SK-N-SH (cell line): ENCODE measurements around the gene METTL15. TPM values are rescaled to one million over a fixed set of nuclear protein-coding genes. Genes with fewer than 3 reads are reported as not detected.
"Not testable (repeated sequence)": the region's sequence is repeated elsewhere in the genome, so short reads cannot be mapped to it uniquely, and the experiment has no call there.

Source experiments
- CTCF ChIA-PET: fragments of 300-600, 350-600 bp; formaldehyde crosslinking; extraction: SDS; loops from one replicate; lab custom pipeline; 2021; lab: Yijun Ruan, JAX
- POLR2A ChIA-PET: fragments of 350-600 bp; sonication (Branson Sonifier 250); formaldehyde crosslinking; extraction: SDS; loops from one replicate; lab custom pipeline; 2020; ENCODE audit warnings: antibody characterized with exemption, inconsistent platforms; lab: Yijun Ruan, JAX
- DNase-seq: peaks from one replicate; pipeline ENCODE4 v3.0.0; 2012
- H2AFZ ChIP-seq: fragments of 200-600 bp; sonication (generic); 2 replicates; pipeline ENCODE4 v1.8.1; 2016; ENCODE audit warnings: antibody characterized with exemption, mild to moderate bottlenecking, low read depth
- H3F3A ChIP-seq: fragments of 200-600 bp; sonication (generic); replicated peaks from 2 replicates; pipeline ENCODE3; 2016; ENCODE audit warnings: antibody characterized with exemption, mild to moderate bottlenecking; ENCODE audit not compliant: insufficient read depth
- H3K27ac ChIP-seq, 2 experiments: fragments of 200-500 bp in 1 of 2; fragments of 200-600 bp in 1 of 2; sonication (Bioruptor generic) in 1 of 2; sonication (generic), shearing (Covaris generic) in 1 of 2; 2 replicates each; pipeline versions ENCODE4 v1.5.1 to v1.6.1; 2014 to 2016; ENCODE audit warnings: low read depth in 2 of 2, inconsistent platforms in 1 of 2, low read length in 1 of 2, mild to moderate bottlenecking in 1 of 2, mixed read lengths in 1 of 2
- H3K27me3 ChIP-seq: fragments of 200-600 bp; sonication (generic), shearing (Covaris generic); 2 replicates; pipeline ENCODE4 v1.6.1; 2016; ENCODE audit warnings: mixed run types; ENCODE audit not compliant: insufficient read depth
- H3K36me3 ChIP-seq, 2 experiments: fragments of 200-500 bp in 1 of 2; fragments of 200-600 bp in 1 of 2; sonication (Bioruptor generic) in 1 of 2; sonication (generic) in 1 of 2; replicated peaks in 1 of 2; 2 replicates each; pipeline versions ENCODE3 to v1.5.1; 2014 to 2016; ENCODE audit warnings: low read length in 1 of 2, mild to moderate bottlenecking in 1 of 2; ENCODE audit not compliant: insufficient read depth in 2 of 2, control insufficient read depth in 1 of 2
- H3K4me1 ChIP-seq, 2 experiments: fragments of 200-500 bp in 1 of 2; fragments of 200-600 bp in 1 of 2; sonication (Bioruptor generic) in 1 of 2; sonication (generic), shearing (Covaris generic) in 1 of 2; 2 replicates each; pipeline versions ENCODE4 v1.5.1 to v1.6.1; 2014 to 2016; ENCODE audit warnings: low read depth in 1 of 2, low read length in 1 of 2, mixed run types in 1 of 2; ENCODE audit not compliant: insufficient read depth in 2 of 2, control insufficient read depth in 1 of 2
- H3K4me2 ChIP-seq: fragments of 200-600 bp; sonication (generic), shearing (Covaris generic); 2 replicates; pipeline ENCODE4 v1.6.1; 2017; ENCODE audit warnings: mixed run types
- H3K4me3 ChIP-seq, 2 experiments: fragments of 200-500 bp in 1 of 2; fragments of 200-600 bp in 1 of 2; sonication (Bioruptor generic) in 1 of 2; sonication (generic), shearing (Covaris generic) in 1 of 2; 2 replicates each; pipeline versions ENCODE4 v1.5.1 to v1.8.1; 2014 to 2016; ENCODE audit warnings: low read depth in 2 of 2, inconsistent platforms in 1 of 2, low read length in 1 of 2, mild to moderate bottlenecking in 1 of 2, mixed read lengths in 1 of 2, moderate library complexity in 1 of 2
- H3K79me2 ChIP-seq: fragments of 200-600 bp; sonication (generic); 2 replicates; pipeline ENCODE4 v1.8.1; 2017; ENCODE audit warnings: mild to moderate bottlenecking; ENCODE audit not compliant: insufficient read depth
- H3K9ac ChIP-seq: fragments of 200-600 bp; sonication (generic); 2 replicates; pipeline ENCODE4 v1.6.1; 2017; ENCODE audit warnings: mixed run types
- H3K9me2 ChIP-seq: fragments of 200-600 bp; sonication (generic); 2 replicates; pipeline ENCODE4 v1.6.1; 2017; ENCODE audit warnings: mixed run types
- H3K9me3 ChIP-seq: fragments of 200-600 bp; sonication (generic); 2 replicates; pipeline ENCODE4 v1.6.1; 2017; ENCODE audit warnings: mixed run types, mild to moderate bottlenecking, moderate library complexity
- H4K20me1 ChIP-seq: fragments of 200-600 bp; sonication (generic); 2 replicates; pipeline ENCODE4 v1.6.1; 2017; ENCODE audit warnings: mild to moderate bottlenecking, mixed run types; ENCODE audit not compliant: insufficient read depth
- EP300 ChIP-seq, 2 experiments: IDR thresholded peaks; 2 replicates each; pipeline versions ENCODE4 v1.4.0 to v1.6.1; 2012; ENCODE audit warnings: borderline replicate concordance in 1 of 2, low read depth in 1 of 2, low read length in 1 of 2
- FOSL2 ChIP-seq: IDR thresholded peaks from 2 replicates; pipeline ENCODE4 v1.4.0; 2012; ENCODE audit warnings: low read depth, mild to moderate bottlenecking, moderate library complexity, borderline replicate concordance
- JUND ChIP-seq: IDR thresholded peaks from 2 replicates; pipeline ENCODE4 v1.4.0; 2012
- MEF2A ChIP-seq: IDR thresholded peaks from 2 replicates; pipeline ENCODE4 v1.4.0; 2012; ENCODE audit warnings: low read depth, borderline replicate concordance
- RCOR1 ChIP-seq: fragments of 150-350 bp; IDR thresholded peaks from 2 replicates; pipeline ENCODE4 v1.6.1; 2017; ENCODE audit warnings: antibody characterized with exemption, low read length
- RFX5 ChIP-seq: IDR thresholded peaks from 2 replicates; pipeline ENCODE4 v1.6.1; 2012; ENCODE audit warnings: mild to moderate bottlenecking, improper control_type of control experiment, low read length
- TCF12 ChIP-seq: IDR thresholded peaks from 2 replicates; pipeline ENCODE4 v1.4.0; 2012
- TEAD4 ChIP-seq: IDR thresholded peaks from 2 replicates; pipeline ENCODE4 v1.4.0; 2012; ENCODE audit warnings: mild to moderate bottlenecking, borderline replicate concordance; ENCODE audit not compliant: insufficient read depth
- YY1 ChIP-seq: IDR thresholded peaks from 2 replicates; pipeline ENCODE4 v1.4.0; 2012; ENCODE audit warnings: low read depth, mild to moderate bottlenecking
- WGBS: methylation state at CpG from one replicate; pipeline ENCODE4 v1.1.6; 2017; ENCODE audit warnings: low lambda C conversion rate; 5-methylcytosine and 5-hydroxymethylcytosine counted together
- polyA plus RNA-seq, 3 experiments: library from polyadenylated mRNA; depleted of rRNA; stranded (reverse); fragments of >200 nt; gene quantifications; 2 replicates each; pipeline ENCODE4 v1.2.3, GENCODE V29; 2012
- TF ChIP-seq, protein P1 (sequence below): IDR thresholded peaks from 2 replicates; pipeline ENCODE4 v1.6.1; 2012; ENCODE audit warnings: mild to moderate bottlenecking, low read depth, low read length, moderate library complexity
- TF ChIP-seq, protein P2 (sequence below): IDR thresholded peaks from 2 replicates; pipeline ENCODE4 v1.4.0; 2012; ENCODE audit warnings: low read depth, borderline replicate concordance

The METTL15 gene
- polyA plus RNA-seq, 1 of the 3 experiments (the other 2 are of a cell fraction), result 4.7 TPM

DNA sequence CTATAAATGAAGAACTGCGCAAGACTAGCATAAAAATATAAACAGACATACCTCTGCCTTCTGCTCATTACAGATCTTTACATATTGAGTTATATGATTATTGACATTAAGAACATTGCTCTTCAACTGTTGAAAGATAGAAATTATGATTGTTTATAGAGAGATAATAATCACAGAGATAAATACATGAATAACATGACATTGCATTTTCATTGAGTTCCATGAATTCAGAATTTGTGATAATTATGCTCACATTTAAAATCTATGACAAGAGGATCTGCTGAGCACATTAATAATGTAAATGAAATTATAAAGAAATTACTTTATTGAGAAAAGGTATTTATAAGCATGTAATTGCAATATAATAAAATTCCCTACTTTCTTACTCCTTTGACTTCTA lies 25.1 kb upstream of the METTL15 start (continued):
- TF ChIP-seq, protein P1, sequence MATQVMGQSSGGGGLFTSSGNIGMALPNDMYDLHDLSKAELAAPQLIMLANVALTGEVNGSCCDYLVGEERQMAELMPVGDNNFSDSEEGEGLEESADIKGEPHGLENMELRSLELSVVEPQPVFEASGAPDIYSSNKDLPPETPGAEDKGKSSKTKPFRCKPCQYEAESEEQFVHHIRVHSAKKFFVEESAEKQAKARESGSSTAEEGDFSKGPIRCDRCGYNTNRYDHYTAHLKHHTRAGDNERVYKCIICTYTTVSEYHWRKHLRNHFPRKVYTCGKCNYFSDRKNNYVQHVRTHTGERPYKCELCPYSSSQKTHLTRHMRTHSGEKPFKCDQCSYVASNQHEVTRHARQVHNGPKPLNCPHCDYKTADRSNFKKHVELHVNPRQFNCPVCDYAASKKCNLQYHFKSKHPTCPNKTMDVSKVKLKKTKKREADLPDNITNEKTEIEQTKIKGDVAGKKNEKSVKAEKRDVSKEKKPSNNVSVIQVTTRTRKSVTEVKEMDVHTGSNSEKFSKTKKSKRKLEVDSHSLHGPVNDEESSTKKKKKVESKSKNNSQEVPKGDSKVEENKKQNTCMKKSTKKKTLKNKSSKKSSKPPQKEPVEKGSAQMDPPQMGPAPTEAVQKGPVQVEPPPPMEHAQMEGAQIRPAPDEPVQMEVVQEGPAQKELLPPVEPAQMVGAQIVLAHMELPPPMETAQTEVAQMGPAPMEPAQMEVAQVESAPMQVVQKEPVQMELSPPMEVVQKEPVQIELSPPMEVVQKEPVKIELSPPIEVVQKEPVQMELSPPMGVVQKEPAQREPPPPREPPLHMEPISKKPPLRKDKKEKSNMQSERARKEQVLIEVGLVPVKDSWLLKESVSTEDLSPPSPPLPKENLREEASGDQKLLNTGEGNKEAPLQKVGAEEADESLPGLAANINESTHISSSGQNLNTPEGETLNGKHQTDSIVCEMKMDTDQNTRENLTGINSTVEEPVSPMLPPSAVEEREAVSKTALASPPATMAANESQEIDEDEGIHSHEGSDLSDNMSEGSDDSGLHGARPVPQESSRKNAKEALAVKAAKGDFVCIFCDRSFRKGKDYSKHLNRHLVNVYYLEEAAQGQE, result no peak
- no peak for TF ChIP-seq RFX5

DNA sequence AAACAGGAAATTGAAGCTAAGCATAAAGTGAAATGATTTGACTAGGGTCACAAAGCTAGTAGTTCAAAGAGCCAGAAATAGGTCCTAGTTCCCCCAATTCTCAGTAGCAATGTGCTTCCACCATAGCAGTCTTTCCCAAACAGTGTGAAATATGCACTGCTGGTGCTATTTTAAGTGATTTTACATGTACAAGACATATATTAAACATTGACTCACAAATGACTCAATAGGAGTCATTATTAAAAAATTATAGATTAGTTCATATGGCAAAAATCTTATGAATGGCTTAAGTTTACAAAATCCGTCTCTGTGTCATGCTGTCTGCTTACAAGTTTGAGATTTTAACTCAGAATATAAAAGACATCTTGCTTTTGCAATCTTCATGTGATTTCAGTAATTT lies 21.6 kb upstream of the METTL15 start:
- Histone ChIP-seq H3K9ac (peak overlapping the region; percentile 37; the same call in 1 of the 2 replicates), H3K4me2 (0 out of 2 replicates have a peak overlapping the region, but pooled peaks have one; percentile 23), H2AFZ (no peak overlapping the region), H3K9me3 (no peaks in the 10 kb centered on the region; the same call in 1 of the 2 replicates), H3F3A (peaks cover 56% of the 10 kb centered on the region), H4K20me1 (no peaks in the 10 kb centered on the region), H3K9me2 (no peaks in the 10 kb centered on the region), H3K36me3 (peaks cover 23 to 60% of the 10 kb centered on the region in 2 experiments), H3K79me2 (peaks cover 23% of the 10 kb centered on the region; the same call in 1 of the 2 replicates), H3K4me3 (peak overlapping the region in 1 of 2 experiments; percentile 4; a peak in 1 of 4 replicates), H3K4me1 (peaks cover 0 to 23% of the 10 kb centered on the region in 2 experiments; a peak in 2 of 4 replicates), H3K27ac (peak overlapping the region in 1 of 2 experiments; percentile 75; a peak in 2 of 4 replicates), H3K27me3 (no peaks in the 10 kb centered on the region)
- ChIA-PET CTCF (interaction anchor here (0.6 to 1.0 kb wide), 2 partner anchors 48 to 439 kb away, joined by 3 to 5 read pairs; no protein-coding TSS in a partner anchor), POLR2A (no interaction called here)
- TF ChIP-seq RCOR1 (no peak), FOSL2 (peak; percentile 84), YY1 (no peak), TCF12 (peak; percentile 42), JUND (peak; percentile 64), TEAD4 (peak; percentile 43; the same call in 1 of the 2 replicates), RFX5 (no peak), MEF2A (peak; percentile 78; the same call in 1 of the 2 replicates), EP300 (IDR thresholded peaks at IDR 0.05; ENCODE audit: borderline replicate concordance in 1 of 2, low read depth in 1 of 2, low read length in 1 of 2) (peak in 1 of 2 experiments; percentile 64; a peak in 1 of 4 replicates)
- TF ChIP-seq, protein P1, result no peak
- TF ChIP-seq, protein P2, sequence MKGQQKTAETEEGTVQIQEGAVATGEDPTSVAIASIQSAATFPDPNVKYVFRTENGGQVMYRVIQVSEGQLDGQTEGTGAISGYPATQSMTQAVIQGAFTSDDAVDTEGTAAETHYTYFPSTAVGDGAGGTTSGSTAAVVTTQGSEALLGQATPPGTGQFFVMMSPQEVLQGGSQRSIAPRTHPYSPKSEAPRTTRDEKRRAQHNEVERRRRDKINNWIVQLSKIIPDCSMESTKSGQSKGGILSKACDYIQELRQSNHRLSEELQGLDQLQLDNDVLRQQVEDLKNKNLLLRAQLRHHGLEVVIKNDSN, result no peak
- no peak for DNase-seq
- 18% methylated on average over 1 of the region's 1 CpG for WGBS

DNA sequence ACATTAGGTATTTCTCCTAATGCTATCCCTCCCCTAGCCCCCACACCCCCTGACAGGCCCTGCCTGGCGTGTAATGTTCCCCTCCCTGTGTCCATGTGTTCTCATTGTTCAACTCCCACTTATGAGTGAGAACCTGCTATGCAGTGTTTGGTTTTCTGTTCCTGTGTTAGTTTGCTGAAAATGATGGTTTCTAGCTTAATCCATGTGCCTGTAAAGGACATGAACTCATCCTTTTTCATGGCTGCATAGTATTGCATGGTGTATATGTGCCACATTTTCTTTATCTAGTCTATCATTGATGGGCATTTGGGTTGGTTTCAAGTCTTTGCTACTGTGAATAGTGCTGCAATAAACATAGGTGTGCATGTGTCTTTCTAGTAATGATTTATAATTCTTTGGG lies 21.0 kb upstream of the METTL15 start:
- H3K9me3 ChIP-seq, POLR2A ChIA-PET, DNase-seq, H3K9ac ChIP-seq, H3K9me2 ChIP-seq, H3K4me2 ChIP-seq, H3K4me3 ChIP-seq, H3K27me3 ChIP-seq, H4K20me1 ChIP-seq, H2AFZ ChIP-seq: not testable (repeated sequence)
- peaks cover 0 to 23% of the 10 kb centered on the region in 2 experiments; a peak in 2 of 4 replicates for H3K4me1 ChIP-seq
- peaks cover 20 to 56% of the 10 kb centered on the region in 2 experiments for H3K36me3 ChIP-seq
- H3K27ac ChIP-seq, result peak overlapping the region in 1 of 2 experiments; percentile 75; a peak in 2 of 4 replicates
- H3F3A ChIP-seq, result peaks cover 56% of the 10 kb centered on the region
- 93% methylated on average over 1 of the region's 1 CpG for WGBS
- CTCF ChIA-PET, result interaction anchor here (0.6 kb wide), 1 partner anchor 438 kb away, joined by 5 read pairs; no protein-coding TSS in a partner anchor
- H3K79me2 ChIP-seq, result peaks cover 29% of the 10 kb centered on the region; the same call in 1 of the 2 replicates

DNA sequence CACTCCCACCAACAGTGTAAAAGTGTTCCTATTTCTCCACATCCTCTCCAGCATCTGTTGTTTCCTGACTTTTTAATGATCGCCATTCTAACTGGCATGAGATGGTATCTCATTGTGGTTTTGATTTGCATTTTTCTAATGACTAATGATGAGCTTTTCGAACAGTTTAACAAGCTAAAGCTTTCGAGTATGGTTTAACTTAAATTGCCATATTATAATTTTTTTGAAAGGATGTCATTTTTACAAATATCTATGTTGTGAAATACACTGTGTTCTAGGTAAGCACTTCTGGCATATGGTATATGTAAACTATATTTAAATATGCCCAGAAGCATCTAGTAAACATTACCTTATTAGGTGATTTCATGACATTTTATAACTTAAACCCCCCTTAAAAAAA lies 20.5 kb upstream of the METTL15 start:
- H3K9me2 ChIP-seq, H3K9me3 ChIP-seq, H3K27me3 ChIP-seq, H3K4me2 ChIP-seq, H3K4me3 ChIP-seq, H2AFZ ChIP-seq, H3K9ac ChIP-seq, H4K20me1 ChIP-seq, DNase-seq, POLR2A ChIA-PET: not testable (repeated sequence)
- CTCF ChIA-PET, result interaction anchor here (1.2 kb wide), 1 partner anchor 19 kb away, joined by 3 read pairs; no protein-coding TSS in a partner anchor
- Histone ChIP-seq H3K4me1 (peaks cover 0 to 23% of the 10 kb centered on the region in 2 experiments; a peak in 2 of 4 replicates), H3F3A (peaks cover 56% of the 10 kb centered on the region), H3K79me2 (peaks cover 34% of the 10 kb centered on the region; the same call in 1 of the 2 replicates), H3K36me3 (peaks cover 20 to 54% of the 10 kb centered on the region in 2 experiments), H3K27ac (peak overlapping the region in 1 of 2 experiments; percentile 75; a peak in 2 of 4 replicates)
- 64% methylated on average over 3 of the region's 3 CpGs for WGBS
